Nephron progenitor cell (in vitro differentiated cells): Measurements from ENCODE around the gene CAMK2G.

ENCODE experiments used
- DNase-seq: peaks from one replicate; pipeline ENCODE4 v3.0.0; 2021
- H3K27ac Mint-ChIP-seq: 2 replicates; pipeline ENCODE4 v1.8.0; 2021; ENCODE audit warnings: mild to moderate bottlenecking, moderate library complexity, mixed read lengths
- H3K27me3 Mint-ChIP-seq: 2 replicates; pipeline ENCODE4 v1.8.0; 2021; ENCODE audit warnings: mild to moderate bottlenecking, low read depth, mixed read lengths; ENCODE audit not compliant: poor library complexity
- H3K36me3 Mint-ChIP-seq: 2 replicates; pipeline ENCODE4 v1.8.0; 2021; ENCODE audit warnings: low read depth, mixed read lengths
- H3K4me1 Mint-ChIP-seq: 2 replicates; pipeline ENCODE4 v1.8.0; 2021; ENCODE audit warnings: mixed read lengths
- H3K4me3 Mint-ChIP-seq: 2 replicates; pipeline ENCODE4 v1.8.0; 2021; ENCODE audit warnings: mild to moderate bottlenecking, moderate library complexity, mixed read lengths
- H3K9me3 Mint-ChIP-seq: 2 replicates; pipeline ENCODE4 v1.8.0; 2021; ENCODE audit warnings: mild to moderate bottlenecking, moderate library complexity, mixed read lengths
- TF ChIP-seq, protein P1 (sequence below): fragments of 200-600 bp; sonication (generic); IDR thresholded peaks from 2 replicates; pipeline ENCODE4 v1.5.0; 2021; ENCODE audit warnings: antibody characterized with exemption

Gene CAMK2G

GRCh38 chr10:73819081-73819480 is 55.3 kb downstream of the CAMK2G start:
- H3K27ac Mint-ChIP-seq = peak overlapping the region; percentile 87

DNA sequence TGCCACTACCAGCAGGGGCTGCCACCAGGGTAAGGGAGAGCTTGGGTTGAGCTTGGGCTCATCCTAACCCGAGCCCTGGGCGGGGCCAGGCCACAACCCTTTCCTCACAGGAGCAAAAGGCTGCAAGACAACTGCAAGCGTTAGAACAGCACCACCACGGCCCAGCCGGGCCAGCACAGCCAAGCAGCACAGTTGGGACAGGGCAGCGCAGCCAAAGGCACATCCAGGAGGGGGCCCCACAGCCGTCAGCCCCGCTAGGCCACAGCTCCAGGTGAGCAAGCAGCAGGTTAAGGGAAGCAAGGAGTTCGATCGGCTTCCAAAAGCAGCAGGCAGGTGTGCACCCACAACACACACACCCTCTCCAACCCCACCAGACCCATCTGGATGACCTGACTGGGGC is 56.0 kb downstream of the CAMK2G start:
- Mint-ChIP-seq H3K27me3 (peaks cover under 1% of the 10 kb centered on the region), H3K9me3 (no peaks in the 10 kb centered on the region), H3K27ac (no peak overlapping the region), H3K4me3 (no peak overlapping the region), H3K4me1 (peaks cover 21% of the 10 kb centered on the region), H3K36me3 (peaks cover 13% of the 10 kb centered on the region)
- TF ChIP-seq, protein P1, sequence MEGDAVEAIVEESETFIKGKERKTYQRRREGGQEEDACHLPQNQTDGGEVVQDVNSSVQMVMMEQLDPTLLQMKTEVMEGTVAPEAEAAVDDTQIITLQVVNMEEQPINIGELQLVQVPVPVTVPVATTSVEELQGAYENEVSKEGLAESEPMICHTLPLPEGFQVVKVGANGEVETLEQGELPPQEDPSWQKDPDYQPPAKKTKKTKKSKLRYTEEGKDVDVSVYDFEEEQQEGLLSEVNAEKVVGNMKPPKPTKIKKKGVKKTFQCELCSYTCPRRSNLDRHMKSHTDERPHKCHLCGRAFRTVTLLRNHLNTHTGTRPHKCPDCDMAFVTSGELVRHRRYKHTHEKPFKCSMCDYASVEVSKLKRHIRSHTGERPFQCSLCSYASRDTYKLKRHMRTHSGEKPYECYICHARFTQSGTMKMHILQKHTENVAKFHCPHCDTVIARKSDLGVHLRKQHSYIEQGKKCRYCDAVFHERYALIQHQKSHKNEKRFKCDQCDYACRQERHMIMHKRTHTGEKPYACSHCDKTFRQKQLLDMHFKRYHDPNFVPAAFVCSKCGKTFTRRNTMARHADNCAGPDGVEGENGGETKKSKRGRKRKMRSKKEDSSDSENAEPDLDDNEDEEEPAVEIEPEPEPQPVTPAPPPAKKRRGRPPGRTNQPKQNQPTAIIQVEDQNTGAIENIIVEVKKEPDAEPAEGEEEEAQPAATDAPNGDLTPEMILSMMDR = no peak
- no peak for DNase-seq

More at GRCh38 chr10:73819081-73819480, 55.3 kb downstream of the CAMK2G start:
- Mint-ChIP-seq H3K27me3 (peaks cover 3% of the 10 kb centered on the region), H3K4me1 (peaks cover 21% of the 10 kb centered on the region), H3K36me3 (peaks cover 13% of the 10 kb centered on the region), H3K9me3 (no peaks in the 10 kb centered on the region), H3K4me3 (no peak overlapping the region)
- DNase-seq = no peak
- TF ChIP-seq, protein P1 = no peak

DNA sequence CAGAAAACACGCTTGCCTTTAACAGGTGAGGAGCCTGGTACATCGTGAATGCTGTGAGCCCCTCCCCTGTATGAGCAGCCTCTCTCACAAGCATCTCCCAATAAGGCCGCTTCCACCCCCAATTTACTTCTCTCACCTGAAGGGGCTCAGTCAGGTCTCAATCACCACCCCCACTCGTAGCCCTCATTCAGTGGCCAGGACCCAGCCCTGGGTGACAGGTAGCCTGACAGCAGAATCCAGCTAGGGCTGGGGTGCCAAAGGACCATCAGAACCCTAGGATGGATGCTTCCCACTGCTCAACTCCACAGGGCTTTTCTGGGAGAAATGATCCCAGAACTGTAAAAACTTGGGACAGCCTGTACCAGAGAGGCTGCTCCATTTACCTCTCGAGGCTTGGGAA is 56.5 kb downstream of the CAMK2G start:
- Mint-ChIP-seq H3K4me3 (no peak overlapping the region), H3K36me3 (peaks cover 13% of the 10 kb centered on the region), H3K27ac (peak overlapping the region; percentile 48)

DNA sequence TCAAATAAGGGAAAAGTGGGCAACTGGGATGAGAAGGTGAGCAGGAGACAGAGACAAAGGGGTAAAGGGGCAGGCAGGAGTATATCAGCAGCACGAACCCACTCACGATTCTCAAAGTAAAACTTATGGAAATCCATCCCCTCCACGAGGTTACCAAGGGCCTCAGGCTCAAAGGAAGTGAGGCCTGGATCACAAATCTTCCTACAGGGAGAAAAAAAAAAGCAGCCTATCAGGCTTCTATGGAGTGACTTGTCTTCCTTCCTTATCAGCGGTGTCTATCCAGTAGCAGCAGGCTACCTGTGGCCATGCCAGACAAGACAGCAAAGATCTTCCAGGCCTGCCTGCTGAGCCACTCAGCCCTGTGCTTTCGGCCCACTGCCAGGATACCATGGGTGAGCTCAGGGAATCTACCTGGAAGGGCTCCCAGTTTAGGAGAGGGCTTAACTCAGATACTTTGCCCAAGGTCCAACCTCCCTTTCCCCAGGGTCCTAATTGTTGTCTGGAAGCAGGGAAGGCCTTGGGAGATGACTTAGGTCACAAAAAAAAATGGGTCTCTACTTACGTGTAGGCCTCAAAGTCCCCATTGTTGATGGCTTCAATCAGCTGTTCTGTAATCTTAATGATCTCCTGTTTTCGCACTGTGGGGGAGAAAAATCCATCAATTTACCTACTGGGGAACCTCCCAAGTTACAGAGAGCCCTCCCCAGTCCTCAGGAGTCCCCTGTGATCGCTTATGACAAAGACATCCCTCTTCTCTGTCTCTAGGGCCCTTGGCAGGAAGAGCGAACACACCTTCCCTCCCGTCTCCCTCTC is 57.2 kb downstream of the CAMK2G start:
- DNase-seq = no peak
- H3K4me3 Mint-ChIP-seq = no peak overlapping the region

More for the DNA sequence above, 56.5 kb downstream of the CAMK2G start:
- H3K27me3 Mint-ChIP-seq = no peaks in the 10 kb centered on the region
- TF ChIP-seq, protein P1 = no peak
- peaks cover 24% of the 10 kb centered on the region for H3K4me1 Mint-ChIP-seq
- no peaks in the 10 kb centered on the region for H3K9me3 Mint-ChIP-seq
- DNase-seq = no peak

GRCh38 chr10:73815719-73816030 is 58.7 kb downstream of the CAMK2G start:
- H3K4me1 Mint-ChIP-seq = peaks cover 31% of the 10 kb centered on the region
- H3K36me3 Mint-ChIP-seq = peaks cover 7% of the 10 kb centered on the region
- H3K27me3 Mint-ChIP-seq = no peaks in the 10 kb centered on the region
- no peaks in the 10 kb centered on the region for H3K9me3 Mint-ChIP-seq
- H3K27ac Mint-ChIP-seq = peak overlapping the region; percentile 49
- no peak overlapping the region for H3K4me3 Mint-ChIP-seq
- DNase-seq = no peak
- TF ChIP-seq, protein P1 = no peak

More for the DNA sequence above, 57.2 kb downstream of the CAMK2G start:
- H3K27ac Mint-ChIP-seq = peak overlapping the region; percentile 43
- peaks cover 30% of the 10 kb centered on the region for H3K4me1 Mint-ChIP-seq
- no peaks in the 10 kb centered on the region for H3K9me3 Mint-ChIP-seq
- peaks cover 13% of the 10 kb centered on the region for H3K36me3 Mint-ChIP-seq
- no peaks in the 10 kb centered on the region for H3K27me3 Mint-ChIP-seq
- TF ChIP-seq, protein P1 = no peak
